GM23338 (cell line): ENCODE data around the gene NPHP4. TPM values are rescaled to one million over a fixed set of nuclear protein-coding genes. Genes with fewer than 3 reads are reported as not detected.

Source experiments
- ATAC-seq: fragments of 200-7000 bp; cut with Tn5 transposase; 3 replicates; pipeline ENCODE4 v1.9.1; 2020
- DNase-seq: peaks from one replicate; pipeline ENCODE4 v3.0.0-alpha.2; 2015; ENCODE audit warnings: low spot score
- H2AFZ ChIP-seq: fragments of 200-600 bp; sonication (generic); 2 replicates; pipeline ENCODE4 v1.8.0; 2016; ENCODE audit warnings: antibody characterized with exemption, mild to moderate bottlenecking, moderate library complexity
- H3F3A ChIP-seq: fragments of 200-600 bp; sonication (generic); replicated peaks from 2 replicates; pipeline ENCODE4 v1.8.0; 2017; ENCODE audit warnings: antibody characterized with exemption, mixed run types, low read depth
- H3K27ac ChIP-seq: fragments of 200-600 bp; sonication (generic); 2 replicates; pipeline ENCODE4 v1.6.1; 2016; ENCODE audit warnings: low read depth
- H3K27me3 ChIP-seq: fragments of 200-600 bp; sonication (generic); 2 replicates; pipeline ENCODE4 v1.8.0; 2016; ENCODE audit warnings: mild to moderate bottlenecking, mixed run types, moderate library complexity; ENCODE audit not compliant: insufficient read depth
- H3K36me3 ChIP-seq: fragments of 200-600 bp; sonication (generic); 2 replicates; pipeline ENCODE4 v1.8.0; 2016; ENCODE audit warnings: mild to moderate bottlenecking; ENCODE audit not compliant: insufficient read depth
- H3K4me1 ChIP-seq: fragments of 200-600 bp; sonication (generic); 2 replicates; pipeline ENCODE4 v1.8.0; 2016; ENCODE audit warnings: mild to moderate bottlenecking, moderate library complexity; ENCODE audit not compliant: insufficient read depth
- H3K4me2 ChIP-seq: fragments of 200-600 bp; sonication (generic); 2 replicates; pipeline ENCODE4 v1.7.1; 2017; ENCODE audit warnings: mixed run types
- H3K4me3 ChIP-seq: fragments of 200-600 bp; sonication (generic); 2 replicates; pipeline ENCODE4 v1.6.1; 2016; ENCODE audit warnings: mixed run types
- H3K79me2 ChIP-seq: fragments of 200-600 bp; sonication (generic); replicated peaks from 2 replicates; pipeline ENCODE4 v1.8.0; 2017; ENCODE audit warnings: mild to moderate bottlenecking; ENCODE audit not compliant: insufficient read depth
- H3K9me2 ChIP-seq: fragments of 200-600 bp; sonication (generic); 2 replicates; pipeline ENCODE4 v1.8.0; 2017; ENCODE audit not compliant: insufficient read depth
- H4K20me1 ChIP-seq: fragments of 200-600 bp; sonication (generic); replicated peaks from 2 replicates; pipeline ENCODE4 v1.8.0; 2017; ENCODE audit warnings: mild to moderate bottlenecking; ENCODE audit not compliant: insufficient read depth
- H3K27ac Mint-ChIP-seq: 2 replicates; pipeline ENCODE4 v1.8.0; 2020; ENCODE audit warnings: inconsistent platforms, mild to moderate bottlenecking, moderate library complexity, mixed read lengths
- H3K27me3 Mint-ChIP-seq: 3 replicates; pipeline ENCODE4 v1.8.0; 2022; ENCODE audit warnings: low read depth, mild to moderate bottlenecking, moderate library complexity, mixed read lengths, inconsistent platforms; ENCODE audit not compliant: insufficient read depth, poor library complexity
- H3K36me3 Mint-ChIP-seq: 3 replicates; pipeline ENCODE4 v1.8.0; 2021; ENCODE audit warnings: low read depth, mild to moderate bottlenecking, inconsistent platforms, moderate library complexity, mixed read lengths
- H3K4me1 Mint-ChIP-seq: 3 replicates; pipeline ENCODE4 v1.8.0; 2020; ENCODE audit warnings: mild to moderate bottlenecking, inconsistent platforms, mixed read lengths
- H3K4me3 Mint-ChIP-seq: 3 replicates; pipeline ENCODE4 v1.8.0; 2021; ENCODE audit warnings: moderate library complexity, mild to moderate bottlenecking, inconsistent platforms, mixed read lengths
- H3K9me3 Mint-ChIP-seq: 3 replicates; pipeline ENCODE4 v1.8.0; 2020; ENCODE audit warnings: moderate library complexity, mild to moderate bottlenecking, inconsistent platforms, mixed read lengths
- ETS1 ChIP-seq: IDR thresholded peaks from 2 replicates; pipeline ENCODE4 v1.6.1; 2016; ENCODE audit warnings: antibody characterized with exemption
- JUNB ChIP-seq: IDR thresholded peaks from one replicate; pipeline ENCODE4 v1.6.1; 2016; ENCODE audit warnings: antibody characterized with exemption; ENCODE audit not compliant: unreplicated experiment
- NANOG ChIP-seq: IDR thresholded peaks from 2 replicates; pipeline ENCODE4 v1.6.1; 2016; ENCODE audit warnings: antibody characterized with exemption, borderline replicate concordance
- POLR2AphosphoS5 ChIP-seq: IDR thresholded peaks from 2 replicates; pipeline ENCODE4 v1.6.1; 2016; ENCODE audit warnings: antibody characterized with exemption, low read depth
- REST ChIP-seq: IDR thresholded peaks from one replicate; pipeline ENCODE4 v1.6.1; 2018; ENCODE audit warnings: antibody characterized with exemption; ENCODE audit not compliant: unreplicated experiment
- STAT1 ChIP-seq: IDR thresholded peaks from one replicate; pipeline ENCODE4 v1.6.1; 2016; ENCODE audit warnings: antibody characterized with exemption; ENCODE audit not compliant: unreplicated experiment
- ZNF331 ChIP-seq: fragments of 250-450 bp; sonication (Bioruptor Pico); IDR thresholded peaks from 2 replicates; pipeline ENCODE4 v1.5.0; 2020; ENCODE audit warnings: low read depth, mild to moderate bottlenecking, moderate library complexity
- ZNF462 ChIP-seq: fragments of 250-450 bp; sonication (Bioruptor Pico); IDR thresholded peaks from 2 replicates; pipeline ENCODE4 v1.5.0; 2020; ENCODE audit warnings: mild to moderate bottlenecking, moderate library complexity
- polyA plus RNA-seq: library from polyadenylated mRNA; unstranded; fragments of >200 nt; fragmentation: Nextera tagmentation; extraction: Ambion mirVana; gene quantifications from 2 replicates; pipeline ENCODE4 v1.2.1, GENCODE V29; 2016
- total RNA-seq: library from RNA; depleted of rRNA; stranded (reverse); fragments of >200 nt; shearing (Covaris generic); gene quantifications from 2 replicates; pipeline ENCODE4 v1.2.3, GENCODE V29; 2014
- TF ChIP-seq, protein P1 (sequence below), 2 experiments: fragments of 200-600 bp in 1 of 2; sonication (generic) in 1 of 2; conservative IDR thresholded peaks; 2 replicates each; pipeline versions ENCODE4 v1.5.1 to v1.6.1; 2016 to 2017; ENCODE audit warnings: antibody characterized with exemption in 2 of 2, low read depth in 2 of 2, mild to moderate bottlenecking in 2 of 2, moderate library complexity in 1 of 2

The NPHP4 gene
- total and polyA plus RNA-seq, 2 experiments from 2014 or later: 2.5 to 12.4 TPM

DNA sequence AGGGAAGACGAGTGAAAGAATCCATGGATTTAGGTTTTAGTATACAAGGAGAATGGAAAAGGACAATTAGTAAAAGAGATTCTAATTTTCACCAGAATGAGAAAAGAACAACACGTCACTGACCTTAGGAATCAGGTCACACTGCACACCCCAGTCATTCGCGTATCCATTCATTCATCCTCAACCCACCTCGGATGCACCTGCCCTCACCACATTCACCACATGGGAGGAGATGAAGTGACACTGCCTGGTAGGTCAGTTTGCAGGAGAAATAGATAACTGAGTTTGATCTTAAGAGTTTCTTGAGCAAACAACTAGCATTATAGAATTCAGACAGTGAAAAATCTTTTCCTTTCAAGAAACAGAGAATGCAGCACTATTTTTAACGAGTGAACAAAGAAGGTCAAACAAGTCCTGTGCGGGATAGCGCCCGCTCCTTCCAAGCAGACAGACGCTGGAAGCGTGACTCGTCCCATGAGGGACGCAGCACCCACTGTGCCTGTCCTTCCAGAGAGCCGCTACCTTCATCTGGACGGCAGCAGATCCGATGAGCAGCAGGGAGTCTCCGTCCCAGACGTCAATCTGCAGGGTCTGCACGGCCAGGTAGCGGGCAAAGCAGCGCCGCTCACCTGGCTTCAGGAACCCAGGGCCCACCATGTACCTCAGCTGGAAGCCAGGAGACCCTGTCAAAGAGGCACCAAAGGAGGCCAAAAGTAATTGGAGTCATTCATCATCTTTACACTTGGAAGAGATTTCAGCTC, 101.7 kb downstream of the NPHP4 start:
- H3K36me3 ChIP-seq: no peaks in the 10 kb centered on the region
- no peak overlapping the region for H3K4me2 ChIP-seq
- H3K27me3 Mint-ChIP-seq: peaks cover 5% of the 10 kb centered on the region
- H3K4me3 ChIP-seq: no peak overlapping the region
- peaks cover 8% of the 10 kb centered on the region; the same call in 2 of the 3 replicates for H3K9me3 Mint-ChIP-seq
- no peaks in the 10 kb centered on the region for H3K9me2 ChIP-seq
- TF ChIP-seq ZNF331 (CRISPR knock-in tag) (no peak), NANOG (no peak), REST (no peak), POLR2AphosphoS5 (no peak), ZNF462 (CRISPR knock-in tag) (no peak), ETS1 (no peak), STAT1 (no peak), JUNB (no peak)
- TF ChIP-seq, protein P1, sequence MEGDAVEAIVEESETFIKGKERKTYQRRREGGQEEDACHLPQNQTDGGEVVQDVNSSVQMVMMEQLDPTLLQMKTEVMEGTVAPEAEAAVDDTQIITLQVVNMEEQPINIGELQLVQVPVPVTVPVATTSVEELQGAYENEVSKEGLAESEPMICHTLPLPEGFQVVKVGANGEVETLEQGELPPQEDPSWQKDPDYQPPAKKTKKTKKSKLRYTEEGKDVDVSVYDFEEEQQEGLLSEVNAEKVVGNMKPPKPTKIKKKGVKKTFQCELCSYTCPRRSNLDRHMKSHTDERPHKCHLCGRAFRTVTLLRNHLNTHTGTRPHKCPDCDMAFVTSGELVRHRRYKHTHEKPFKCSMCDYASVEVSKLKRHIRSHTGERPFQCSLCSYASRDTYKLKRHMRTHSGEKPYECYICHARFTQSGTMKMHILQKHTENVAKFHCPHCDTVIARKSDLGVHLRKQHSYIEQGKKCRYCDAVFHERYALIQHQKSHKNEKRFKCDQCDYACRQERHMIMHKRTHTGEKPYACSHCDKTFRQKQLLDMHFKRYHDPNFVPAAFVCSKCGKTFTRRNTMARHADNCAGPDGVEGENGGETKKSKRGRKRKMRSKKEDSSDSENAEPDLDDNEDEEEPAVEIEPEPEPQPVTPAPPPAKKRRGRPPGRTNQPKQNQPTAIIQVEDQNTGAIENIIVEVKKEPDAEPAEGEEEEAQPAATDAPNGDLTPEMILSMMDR (conservative IDR thresholded peaks at IDR 0.05; ENCODE audit: low read depth in 2 of 2): no peak
- H3F3A ChIP-seq: no peaks in the 10 kb centered on the region
- H3K79me2 ChIP-seq: no peaks in the 10 kb centered on the region
- peaks cover 8% of the 10 kb centered on the region for H3K4me1 Mint-ChIP-seq
- no peak overlapping the region for H2AFZ ChIP-seq
- no peaks in the 10 kb centered on the region for H4K20me1 ChIP-seq
- H3K36me3 Mint-ChIP-seq: peaks cover 18% of the 10 kb centered on the region
- no peak for ATAC-seq
- H3K27me3 ChIP-seq: no peaks in the 10 kb centered on the region
- DNase-seq: no peak
- H3K27ac ChIP-seq: no peak overlapping the region
- no peak overlapping the region for H3K27ac Mint-ChIP-seq
- H3K4me3 Mint-ChIP-seq: no peak overlapping the region
- H3K4me1 ChIP-seq: no peaks in the 10 kb centered on the region
